GM10266 (cell line): ENCODE results near the gene CYP4F11.
"Not testable (repeated sequence)": the region's sequence is repeated elsewhere in the genome, so short reads cannot be mapped to it uniquely, and the experiment has no call there.

Source experiments
- DNase-seq: peaks from one replicate; pipeline ENCODE4 v3.0.0; 2012; ENCODE audit errors: extremely low spot score
- TF ChIP-seq, protein P1 (sequence below): IDR thresholded peaks from 2 replicates; pipeline ENCODE4 v1.5.1; 2012; ENCODE audit warnings: mild to moderate bottlenecking, low read depth; ENCODE audit not compliant: control insufficient read depth, insufficient read depth; ENCODE audit errors: missing control alignments

Gene CYP4F11, protein sequence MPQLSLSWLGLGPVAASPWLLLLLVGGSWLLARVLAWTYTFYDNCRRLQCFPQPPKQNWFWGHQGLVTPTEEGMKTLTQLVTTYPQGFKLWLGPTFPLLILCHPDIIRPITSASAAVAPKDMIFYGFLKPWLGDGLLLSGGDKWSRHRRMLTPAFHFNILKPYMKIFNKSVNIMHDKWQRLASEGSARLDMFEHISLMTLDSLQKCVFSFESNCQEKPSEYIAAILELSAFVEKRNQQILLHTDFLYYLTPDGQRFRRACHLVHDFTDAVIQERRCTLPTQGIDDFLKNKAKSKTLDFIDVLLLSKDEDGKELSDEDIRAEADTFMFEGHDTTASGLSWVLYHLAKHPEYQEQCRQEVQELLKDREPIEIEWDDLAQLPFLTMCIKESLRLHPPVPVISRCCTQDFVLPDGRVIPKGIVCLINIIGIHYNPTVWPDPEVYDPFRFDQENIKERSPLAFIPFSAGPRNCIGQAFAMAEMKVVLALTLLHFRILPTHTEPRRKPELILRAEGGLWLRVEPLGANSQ

GRCh38 chr19:15934332-15935078, at the start of gene CYP4F11:
CYP4F11 (minus strand) TSS chr19:15934529; CDS start chr19:15934408, 121 bp downstream.
- no peak for DNase-seq
- TF ChIP-seq, protein P1, sequence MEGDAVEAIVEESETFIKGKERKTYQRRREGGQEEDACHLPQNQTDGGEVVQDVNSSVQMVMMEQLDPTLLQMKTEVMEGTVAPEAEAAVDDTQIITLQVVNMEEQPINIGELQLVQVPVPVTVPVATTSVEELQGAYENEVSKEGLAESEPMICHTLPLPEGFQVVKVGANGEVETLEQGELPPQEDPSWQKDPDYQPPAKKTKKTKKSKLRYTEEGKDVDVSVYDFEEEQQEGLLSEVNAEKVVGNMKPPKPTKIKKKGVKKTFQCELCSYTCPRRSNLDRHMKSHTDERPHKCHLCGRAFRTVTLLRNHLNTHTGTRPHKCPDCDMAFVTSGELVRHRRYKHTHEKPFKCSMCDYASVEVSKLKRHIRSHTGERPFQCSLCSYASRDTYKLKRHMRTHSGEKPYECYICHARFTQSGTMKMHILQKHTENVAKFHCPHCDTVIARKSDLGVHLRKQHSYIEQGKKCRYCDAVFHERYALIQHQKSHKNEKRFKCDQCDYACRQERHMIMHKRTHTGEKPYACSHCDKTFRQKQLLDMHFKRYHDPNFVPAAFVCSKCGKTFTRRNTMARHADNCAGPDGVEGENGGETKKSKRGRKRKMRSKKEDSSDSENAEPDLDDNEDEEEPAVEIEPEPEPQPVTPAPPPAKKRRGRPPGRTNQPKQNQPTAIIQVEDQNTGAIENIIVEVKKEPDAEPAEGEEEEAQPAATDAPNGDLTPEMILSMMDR: no peak

DNA sequence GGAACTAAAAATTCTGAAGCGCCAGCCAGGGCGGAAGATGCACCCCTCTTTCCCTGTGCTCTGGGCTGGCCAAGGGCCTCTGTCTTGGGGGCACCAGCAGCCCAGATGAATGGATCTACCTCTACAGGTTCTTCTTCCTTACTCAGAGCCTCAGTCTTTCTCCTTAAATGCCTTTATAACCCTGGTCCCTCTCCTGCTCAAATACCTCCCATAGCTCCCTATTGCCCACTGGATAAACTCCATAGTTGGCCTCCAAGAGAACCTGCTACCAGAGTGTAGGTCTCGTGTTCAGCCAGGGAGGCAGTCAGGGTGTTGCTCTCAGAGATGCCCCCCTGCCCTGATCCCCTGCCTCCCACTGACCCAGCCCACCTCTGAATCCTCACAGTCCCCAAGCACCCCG, 45.0 kb upstream of the CYP4F11 start:
- no peak for DNase-seq
- TF ChIP-seq, protein P1: no peak

GRCh38 chr19:15977690-15978089, 43.4 kb upstream of the CYP4F11 start:
- TF ChIP-seq, protein P1: no peak
- DNase-seq: no peak

DNA sequence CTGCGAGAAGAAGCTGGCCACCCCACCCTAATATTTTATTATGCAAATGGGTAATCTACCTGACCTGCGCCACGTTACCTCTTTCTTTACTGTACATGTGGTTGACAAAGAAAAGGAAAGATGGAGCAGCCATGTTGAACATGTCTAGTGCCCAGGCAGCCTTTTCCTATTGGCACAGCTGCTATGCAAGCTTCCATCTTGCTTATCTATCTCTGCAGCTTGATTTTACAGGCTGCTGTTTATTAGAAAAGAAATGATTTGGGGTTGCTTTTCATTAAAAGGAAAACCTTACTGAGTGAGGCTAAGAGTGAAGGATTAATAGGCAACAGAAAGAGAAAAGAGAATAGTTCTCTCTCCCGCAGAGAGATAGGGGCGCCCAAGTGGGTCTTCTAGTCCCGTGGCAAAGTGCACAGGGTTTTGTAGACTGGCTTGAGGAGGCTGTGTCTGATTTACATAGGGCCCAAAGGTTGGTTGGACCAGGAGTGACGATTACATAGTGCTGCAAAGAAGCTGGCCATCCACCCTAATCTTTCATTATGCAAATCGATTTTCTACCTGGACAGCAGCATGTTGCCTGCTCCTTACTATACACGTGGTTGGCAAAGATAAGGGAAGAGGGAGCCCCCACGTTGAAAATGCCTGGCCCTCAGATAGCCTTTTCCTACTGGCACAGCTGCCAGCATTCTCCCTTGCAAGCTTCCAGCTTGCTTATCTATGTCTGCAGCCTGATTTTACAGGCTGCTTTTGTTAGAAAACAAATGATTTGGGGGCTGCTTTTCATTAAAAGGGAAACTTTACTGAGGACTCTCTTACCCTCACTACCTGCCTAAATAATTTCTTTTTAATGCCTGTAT, 42.7 kb upstream of the CYP4F11 start:
- TF ChIP-seq, protein P1: no peak
- DNase-seq: no peak

DNA sequence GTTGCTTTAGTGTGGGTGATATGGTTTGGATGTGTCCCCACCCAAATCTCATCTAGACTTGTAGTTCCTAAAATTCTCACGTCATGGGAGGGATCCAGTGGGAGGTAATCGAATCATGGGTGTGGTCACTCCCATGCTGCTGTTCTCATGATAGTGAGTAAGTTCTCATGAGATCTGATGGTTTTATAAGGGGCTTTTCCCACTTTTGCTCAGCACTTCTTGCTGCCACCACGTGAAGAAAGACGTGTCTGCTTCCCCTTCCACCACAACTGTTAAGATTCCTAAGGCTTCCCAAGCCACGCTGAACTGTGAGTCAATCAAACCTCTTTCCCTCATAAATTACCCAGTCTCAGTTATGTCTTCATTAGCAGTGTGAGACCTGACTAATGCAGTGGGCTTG, 40.5 kb upstream of the CYP4F11 start:
- no peak for DNase-seq
- TF ChIP-seq, protein P1: no peak

GRCh38 chr19:15972043-15972442, 37.7 kb upstream of the CYP4F11 start:
- not testable (repeated sequence) for DNase-seq

DNA sequence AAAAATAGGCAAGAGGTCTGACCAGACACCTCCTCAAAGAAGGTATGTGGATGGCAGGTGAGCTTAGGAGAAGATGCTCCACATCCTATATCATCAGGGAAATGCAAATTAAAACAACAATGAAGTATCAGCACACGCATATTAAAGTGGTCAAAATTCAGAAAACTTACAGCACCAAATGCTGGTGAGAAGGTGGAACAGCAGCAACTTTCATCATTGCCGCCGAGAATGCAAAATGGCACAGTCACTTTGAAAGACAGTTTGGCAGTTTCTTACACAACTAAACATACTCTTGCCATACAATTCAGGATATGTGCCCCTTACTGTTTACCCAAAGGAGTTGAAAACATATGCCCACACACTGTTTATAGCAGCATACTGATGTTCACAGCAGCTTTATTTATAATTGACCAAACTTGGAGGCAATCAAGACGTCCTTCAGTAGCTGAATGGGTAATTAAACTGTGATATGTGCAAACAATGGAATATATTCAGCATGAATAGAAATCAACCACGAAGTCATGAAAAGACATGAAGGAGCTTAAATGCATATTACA, 37.0 kb upstream of the CYP4F11 start:
- no peak for DNase-seq
- TF ChIP-seq, protein P1: no peak
